ENCODE results near the gene AP3B1. TPM values are rescaled to one million over a fixed set of nuclear protein-coding genes. Genes with fewer than 3 reads are reported as not detected.

Gene AP3B1
- total and polyA plus RNA-seq, 2 donors (not counting 3 experiments of a cell fraction or from before 2014, with no cell fraction given) = 31.6 to 46.7 TPM

DNA sequence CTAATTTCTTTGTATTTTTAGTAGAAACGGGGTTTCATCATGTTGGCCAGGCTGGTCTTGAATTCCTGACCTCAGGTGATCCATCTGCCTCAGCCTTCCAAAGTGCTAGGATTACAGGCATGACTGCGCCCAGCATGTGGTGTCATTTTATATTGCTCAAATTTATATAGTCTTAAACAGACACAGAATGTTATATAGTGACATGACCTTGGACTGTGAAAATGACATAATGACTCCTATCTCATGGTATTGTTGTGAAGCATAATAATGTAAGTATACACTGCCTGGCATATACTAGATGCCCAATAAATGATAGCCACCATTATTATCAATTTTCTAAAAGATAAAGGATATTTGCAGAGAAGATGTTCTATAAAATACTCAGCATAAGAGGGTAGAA is 341.1 kb downstream of the AP3B1 start:
- Histone ChIP-seq H3K9ac (replicated peaks; ENCODE audit: extremely low read depth, insufficient read depth, low read length) (no peak overlapping the region), H3K4me1 (ENCODE audit: control insufficient read depth, extremely low read depth, insufficient read depth, low read length) (peaks cover 5% of the 10 kb centered on the region), H3K4me3 (replicated peaks in 1 of 3; ENCODE audit: insufficient read depth in 1 of 3, low read depth in 1 of 3, low read length in 3 of 3) (no peak overlapping the region), H3K27ac (ENCODE audit: insufficient read depth, low read depth, low read length) (no peak overlapping the region), H3K9me3 (replicated peaks; ENCODE audit: control insufficient read depth, insufficient read depth, low read length) (no peaks in the 10 kb centered on the region), H3K79me2 (ENCODE audit: control insufficient read depth, insufficient read depth, low read length) (no peaks in the 10 kb centered on the region), H3K4me2 (ENCODE audit: insufficient read depth, low read length) (no peak overlapping the region), H3K9me1 (replicated peaks; ENCODE audit: control insufficient read depth, extremely low read depth, insufficient read depth, low read length) (no peaks in the 10 kb centered on the region), H2AFZ (ENCODE audit: low read depth, low read length) (no peak overlapping the region), H3K36me3 (ENCODE audit: control insufficient read depth in 2 of 2, extremely low read depth in 1 of 2, insufficient read depth in 2 of 2, low read length in 2 of 2) (no peaks in the 10 kb centered on the region), H3K27me3 (ENCODE audit: control insufficient read depth in 2 of 2, insufficient read depth in 2 of 2, low read length in 2 of 2) (peaks cover 22 to 34% of the 10 kb centered on the region in 2 experiments), H4K20me1 (replicated peaks; ENCODE audit: control insufficient read depth, extremely low read depth, insufficient read depth, low read length) (no peaks in the 10 kb centered on the region)
- intact Hi-C loops (cut with micrococcal nuclease) = no loop called here
- ChIA-PET CTCF (interaction anchor here (1.3 kb wide), 1 partner anchor 33 kb away, joined by 4 read pairs; no protein-coding TSS in a partner anchor), POLR2A (no interaction called here)
- TF ChIP-seq, protein P1, sequence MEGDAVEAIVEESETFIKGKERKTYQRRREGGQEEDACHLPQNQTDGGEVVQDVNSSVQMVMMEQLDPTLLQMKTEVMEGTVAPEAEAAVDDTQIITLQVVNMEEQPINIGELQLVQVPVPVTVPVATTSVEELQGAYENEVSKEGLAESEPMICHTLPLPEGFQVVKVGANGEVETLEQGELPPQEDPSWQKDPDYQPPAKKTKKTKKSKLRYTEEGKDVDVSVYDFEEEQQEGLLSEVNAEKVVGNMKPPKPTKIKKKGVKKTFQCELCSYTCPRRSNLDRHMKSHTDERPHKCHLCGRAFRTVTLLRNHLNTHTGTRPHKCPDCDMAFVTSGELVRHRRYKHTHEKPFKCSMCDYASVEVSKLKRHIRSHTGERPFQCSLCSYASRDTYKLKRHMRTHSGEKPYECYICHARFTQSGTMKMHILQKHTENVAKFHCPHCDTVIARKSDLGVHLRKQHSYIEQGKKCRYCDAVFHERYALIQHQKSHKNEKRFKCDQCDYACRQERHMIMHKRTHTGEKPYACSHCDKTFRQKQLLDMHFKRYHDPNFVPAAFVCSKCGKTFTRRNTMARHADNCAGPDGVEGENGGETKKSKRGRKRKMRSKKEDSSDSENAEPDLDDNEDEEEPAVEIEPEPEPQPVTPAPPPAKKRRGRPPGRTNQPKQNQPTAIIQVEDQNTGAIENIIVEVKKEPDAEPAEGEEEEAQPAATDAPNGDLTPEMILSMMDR (IDR thresholded peaks at IDR 0.05; ENCODE audit: extremely low read depth in 1 of 2, insufficient read depth in 1 of 2, low read depth in 1 of 2, low read length in 2 of 2) = no peak
- TF ChIP-seq FOS (IDR thresholded peaks at IDR 0.05; ENCODE audit: borderline replicate concordance, insufficient read depth, low read length) (no peak), JUN (IDR thresholded peaks at IDR 0.05; ENCODE audit: borderline replicate concordance, insufficient read depth, insufficient read length, low read depth) (no peak), POLR2A (IDR thresholded peaks at IDR 0.05; ENCODE audit: low read depth, low read length) (no peak), GATA2 (IDR thresholded peaks at IDR 0.05; ENCODE audit: insufficient read depth, insufficient read length, low read depth, low read length) (no peak), EZH2 (IDR thresholded peaks at IDR 0.05; ENCODE audit: borderline replicate concordance, low read depth, low read length, severe bottlenecking) (no peak), POLR2AphosphoS5 (IDR thresholded peaks at IDR 0.05; ENCODE audit: insufficient read depth, low read depth, low read length) (no peak), MYC (IDR thresholded peaks at IDR 0.05; ENCODE audit: low read depth, low read length) (no peak)
- TF ChIP-seq, protein P2, sequence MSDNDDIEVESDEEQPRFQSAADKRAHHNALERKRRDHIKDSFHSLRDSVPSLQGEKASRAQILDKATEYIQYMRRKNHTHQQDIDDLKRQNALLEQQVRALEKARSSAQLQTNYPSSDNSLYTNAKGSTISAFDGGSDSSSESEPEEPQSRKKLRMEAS (IDR thresholded peaks at IDR 0.05; ENCODE audit: insufficient read depth, insufficient read length) = no peak
- no peak for FAIRE-seq
- DNase-seq (ENCODE audit: low read depth, low spot score) = no peak
- BruUV-seq (replicated peaks) = no TSS peak
- dilution Hi-C loops (cut with MboI; ENCODE audit: extremely low pct_ligation_motif_present, low sequenced_read_pairs) = no loop called here

All from endothelial cell of umbilical vein (primary cell).